GM18498 (cell line): ENCODE data around the gene ZNF587.
"Not testable (repeated sequence)": the region's sequence is repeated elsewhere in the genome, so short reads cannot be mapped to it uniquely, and the experiment has no call there.

Source experiments
- ATAC-seq: cut with Tn5 transposase; IDR thresholded peaks from one replicate; pipeline ENCODE4 v1.9.1; 2021; ENCODE audit warnings: mild to moderate bottlenecking, moderate library complexity; ENCODE audit not compliant: unreplicated experiment

The ZNF587 gene

GRCh38 chr19:57886046-57886445 is 36.4 kb downstream of the ZNF587 start:
- no peak for ATAC-seq

DNA sequence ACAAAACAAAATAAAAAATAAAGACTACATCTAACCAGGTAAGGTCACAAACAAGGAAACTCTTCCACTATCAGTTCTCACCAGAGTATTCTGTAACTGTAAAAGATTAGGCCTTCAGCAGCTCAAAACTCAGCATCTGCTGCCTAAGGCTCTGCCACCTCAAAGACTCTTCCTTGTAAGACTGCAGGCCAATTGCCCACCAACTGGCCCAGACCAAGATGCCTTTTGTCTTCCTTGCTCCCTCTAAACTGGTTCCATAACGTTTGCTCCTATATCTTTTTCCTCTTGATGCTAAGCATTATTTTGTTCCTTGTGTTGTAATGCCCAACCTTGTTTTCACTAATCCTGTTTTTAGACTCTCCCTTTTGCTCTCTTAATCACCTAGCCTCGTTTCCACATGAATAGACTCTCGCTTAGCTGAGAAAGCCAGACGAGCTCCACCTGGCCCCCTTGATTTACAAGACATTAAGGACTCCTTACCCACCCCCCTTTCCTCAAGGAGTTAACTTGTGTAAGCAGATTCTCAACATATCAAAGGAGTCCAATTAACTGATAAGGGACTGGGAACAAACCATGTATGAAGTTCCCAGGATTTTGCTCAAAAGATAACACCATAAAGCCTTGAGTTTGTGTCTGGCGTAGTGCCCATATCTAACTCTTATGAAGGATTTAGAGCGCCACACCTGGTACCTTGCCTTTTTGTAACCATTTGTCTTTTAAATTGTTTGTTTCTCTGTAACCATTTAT is 37.7 kb downstream of the ZNF587 start:
- ATAC-seq = no peak

DNA sequence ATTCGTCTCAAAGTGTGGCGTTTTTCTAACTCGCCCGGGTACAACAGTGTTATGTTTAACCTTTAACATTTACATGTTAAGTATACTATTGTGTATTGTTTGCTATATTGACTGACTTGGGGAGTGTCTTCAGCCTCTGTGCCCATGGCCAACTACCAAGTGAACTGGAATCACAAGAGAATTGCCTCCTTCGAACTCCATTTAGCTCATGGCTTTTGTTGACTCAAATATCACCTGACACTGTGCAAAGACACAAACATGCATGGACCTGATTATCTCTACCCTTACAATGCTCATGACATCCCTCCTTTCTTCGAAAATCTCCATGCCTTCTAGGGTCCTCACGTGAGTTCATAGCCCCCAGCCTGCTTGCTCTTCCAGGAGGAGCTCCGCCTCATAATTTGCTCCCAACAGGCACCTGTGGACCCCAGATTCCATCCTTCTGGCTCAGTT is 38.5 kb downstream of the ZNF587 start:
- peak; percentile 10 for ATAC-seq

DNA sequence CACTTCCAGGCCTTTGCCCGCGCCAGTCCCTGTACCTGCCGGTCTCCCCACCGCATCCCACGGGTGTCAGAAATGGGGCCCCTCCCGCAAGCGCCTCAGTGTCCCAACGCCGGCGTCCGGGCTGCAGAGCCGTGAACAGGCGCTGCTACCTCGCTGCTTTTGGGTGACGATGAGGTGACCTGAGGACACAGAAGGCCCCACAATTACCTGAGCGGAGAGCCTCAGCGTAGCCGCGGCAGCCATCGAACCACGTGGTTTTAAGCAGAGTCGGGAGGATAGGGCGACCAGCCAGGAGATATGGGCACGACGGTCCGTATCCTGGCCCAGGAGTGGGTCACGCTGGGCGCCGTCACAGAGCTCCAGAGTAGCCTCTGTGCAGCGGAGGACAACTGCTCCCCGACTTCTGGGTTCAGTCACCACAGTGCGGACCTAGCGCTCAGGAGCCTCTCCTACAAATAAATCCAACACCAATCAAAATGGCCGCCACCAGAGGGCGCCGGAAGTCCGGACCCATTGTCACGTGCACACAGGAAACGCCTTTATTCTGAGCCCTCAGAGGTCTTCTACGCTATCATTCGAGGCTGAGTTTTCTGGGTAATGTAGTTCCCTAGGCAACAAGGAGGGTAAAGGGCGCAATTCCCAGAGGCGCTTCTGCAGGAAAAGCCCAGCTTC is 39.0 kb downstream of the ZNF587 start, which contains the start of gene ZNF814:
Gene ZNF814, minus strand, starts transcription at position 478 of the 672 bp plus-strand sequence. Its CDS starts 235 bp downstream, at position 243.
- ATAC-seq = peak; percentile 72

- ATAC-seq = not testable (repeated sequence)
Observed at GRCh38 chr19:57890706-57891105, 41.0 kb downstream of the ZNF587 start.

DNA sequence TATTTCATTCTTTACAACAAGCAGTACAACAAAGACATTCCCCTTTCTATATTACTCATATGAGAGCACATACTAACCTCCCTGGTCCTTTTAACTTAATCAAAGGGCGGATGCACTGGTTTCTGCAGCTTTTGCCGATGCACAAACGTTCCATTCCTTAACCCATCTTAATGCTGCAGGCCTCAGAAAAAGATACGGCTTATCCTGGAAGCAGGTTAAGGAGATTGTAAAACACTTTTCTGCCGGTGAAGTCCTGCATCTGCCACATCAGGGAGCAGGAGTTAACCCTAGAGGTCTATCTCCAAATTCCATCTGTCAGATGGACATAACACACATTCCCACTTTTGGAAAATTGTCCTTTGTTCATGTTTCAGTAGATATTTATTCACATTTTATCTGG is 50.7 kb downstream of the ZNF587 start:
- ATAC-seq = no peak

- ATAC-seq = no peak
Observed at GRCh38 chr19:57903618-57904184, 54.0 kb downstream of the ZNF587 start.

DNA sequence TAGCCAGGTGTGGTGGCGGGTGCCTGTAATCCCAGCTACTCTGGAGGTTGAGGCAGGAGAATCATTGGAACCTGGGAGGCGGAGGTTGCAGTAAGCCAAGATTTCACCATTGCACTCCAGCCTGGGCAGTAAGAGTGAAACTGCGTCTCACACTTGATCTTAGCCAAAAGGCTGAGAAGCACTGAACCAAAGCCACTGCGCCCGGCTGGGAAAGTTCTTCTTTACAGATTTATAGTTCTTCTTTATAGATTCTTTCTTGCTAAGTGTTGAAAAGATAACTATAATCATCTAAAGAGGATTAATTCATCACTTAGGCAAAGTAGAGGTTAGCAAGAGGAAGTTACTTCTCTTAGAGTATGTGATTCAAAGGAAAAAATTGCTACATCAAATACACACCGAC is 55.6 kb downstream of the ZNF587 start:
- no peak for ATAC-seq

GRCh38 chr19:57907394-57907793 is 57.7 kb downstream of the ZNF587 start:
- no peak for ATAC-seq

GRCh38 chr19:57914531-57914930 is 64.9 kb downstream of the ZNF587 start:
- ATAC-seq = no peak
